ENCODE results near the gene ANTXRL.
"Not testable (repeated sequence)": the region's sequence is repeated elsewhere in the genome, so short reads cannot be mapped to it uniquely, and the experiment has no call there.

The ANTXRL gene

GRCh38 chr10:46293832-46294640 is 7.2 kb downstream of the ANTXRL start:
- Histone ChIP-seq H3K9ac (ENCODE audit: low read length) (no peak overlapping the region), H3K27me3 (replicated peaks; ENCODE audit: control insufficient read depth, insufficient read depth, low read length) (peaks cover 29% of the 10 kb centered on the region), H3K36me3 (ENCODE audit: control insufficient read depth, insufficient read depth, low read length, severe bottlenecking) (no peaks in the 10 kb centered on the region), H3K4me1 (ENCODE audit: control insufficient read depth, insufficient read depth, low read length) (no peaks in the 10 kb centered on the region), H3K4me3 (ENCODE audit: low read length) (no peak overlapping the region), H3K9me3 (ENCODE audit: control insufficient read depth, low read length) (no peaks in the 10 kb centered on the region)
- no peak for DNase-seq (ENCODE audit: low read depth)

DNA sequence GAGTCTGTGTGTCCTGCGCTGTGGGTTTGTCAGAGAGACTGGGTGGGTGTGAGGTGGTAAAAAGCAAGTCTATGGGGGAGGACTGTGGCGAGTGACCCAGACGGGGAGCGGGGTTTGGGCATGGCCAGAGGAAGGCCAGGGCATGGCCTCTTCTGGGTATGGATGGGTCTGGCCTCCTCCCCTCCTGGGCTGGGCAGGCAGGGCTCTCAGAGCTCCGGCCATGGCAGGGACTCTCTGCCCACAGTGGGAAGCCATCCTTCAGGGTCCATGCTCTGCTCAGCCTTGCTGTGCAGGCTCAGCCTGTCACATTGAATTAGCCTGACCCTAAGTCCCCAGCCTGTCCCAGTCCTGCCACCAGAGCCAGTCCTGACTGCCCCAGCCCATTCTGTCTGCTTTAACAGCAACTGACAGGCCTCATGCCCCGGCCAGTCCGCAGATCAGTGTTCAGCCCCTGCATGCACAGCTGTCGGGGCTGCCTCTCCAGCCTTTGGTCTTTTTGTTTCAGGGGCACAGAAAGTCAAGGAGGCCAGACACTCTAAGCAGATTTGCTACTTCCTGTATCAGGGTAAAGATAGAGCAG is 7.9 kb downstream of the ANTXRL start:
- no peak for DNase-seq (ENCODE audit: low read depth)
- Histone ChIP-seq H3K27me3 (replicated peaks; ENCODE audit: control insufficient read depth, insufficient read depth, low read length) (peaks cover 35% of the 10 kb centered on the region), H3K4me3 (ENCODE audit: low read length) (no peak overlapping the region), H3K36me3 (ENCODE audit: control insufficient read depth, insufficient read depth, low read length, severe bottlenecking) (no peaks in the 10 kb centered on the region), H3K9me3 (ENCODE audit: control insufficient read depth, low read length) (no peaks in the 10 kb centered on the region), H3K4me1 (ENCODE audit: control insufficient read depth, insufficient read depth, low read length) (no peaks in the 10 kb centered on the region), H3K9ac (ENCODE audit: low read length) (no peak overlapping the region)

DNA sequence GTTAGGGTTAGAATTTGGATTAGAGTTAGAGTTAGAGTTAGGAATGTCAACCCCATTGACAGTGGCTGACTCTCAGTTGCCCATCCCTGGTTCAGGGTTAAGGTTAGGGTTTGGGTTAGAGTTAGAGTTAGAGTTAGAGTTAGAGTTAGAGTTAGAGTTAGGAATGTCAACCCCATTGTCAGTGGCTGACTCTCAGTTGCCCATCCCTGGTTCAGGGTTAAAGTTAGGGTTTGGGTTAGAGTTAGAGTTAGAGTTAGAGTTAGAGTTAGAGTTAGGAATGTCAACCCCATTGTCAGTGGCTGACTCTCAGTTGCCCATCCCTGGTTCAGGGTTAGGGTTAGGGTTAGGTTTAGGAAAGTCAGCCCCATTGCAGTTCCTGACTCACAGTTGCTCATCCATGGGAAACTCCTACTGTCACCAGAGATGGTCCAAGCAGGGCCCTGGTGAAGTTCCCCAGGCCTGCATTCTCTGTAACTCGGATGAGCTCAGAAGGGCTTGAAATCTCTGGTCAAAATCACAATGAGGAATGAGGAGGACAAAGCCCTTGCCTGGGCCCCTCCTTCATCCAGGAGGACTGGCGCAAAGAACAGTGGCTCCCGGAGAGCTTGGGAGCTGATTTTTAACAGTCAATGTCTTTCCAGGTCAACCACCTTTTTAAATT is 8.7 kb downstream of the ANTXRL start:
- not testable (repeated sequence) for DNase-seq (ENCODE audit: low read depth); H3K9me3 ChIP-seq (ENCODE audit: control insufficient read depth, low read length); H3K36me3 ChIP-seq (ENCODE audit: control insufficient read depth, insufficient read depth, low read length, severe bottlenecking); H3K4me1 ChIP-seq (ENCODE audit: control insufficient read depth, insufficient read depth, low read length); H3K9ac ChIP-seq (ENCODE audit: low read length); H3K4me3 ChIP-seq (ENCODE audit: low read length)
- H3K27me3 ChIP-seq (replicated peaks; ENCODE audit: control insufficient read depth, insufficient read depth, low read length), result peaks cover 40% of the 10 kb centered on the region

GRCh38 chr10:46296086-46296485 is 9.3 kb downstream of the ANTXRL start:
- not testable (repeated sequence) for H3K9me3 ChIP-seq (ENCODE audit: control insufficient read depth, low read length); DNase-seq (ENCODE audit: low read depth); H3K4me3 ChIP-seq (ENCODE audit: low read length); H3K9ac ChIP-seq (ENCODE audit: low read length); H3K36me3 ChIP-seq (ENCODE audit: control insufficient read depth, insufficient read depth, low read length, severe bottlenecking); H3K4me1 ChIP-seq (ENCODE audit: control insufficient read depth, insufficient read depth, low read length)
- H3K27me3 ChIP-seq (replicated peaks; ENCODE audit: control insufficient read depth, insufficient read depth, low read length), result peaks cover 40% of the 10 kb centered on the region

DNA sequence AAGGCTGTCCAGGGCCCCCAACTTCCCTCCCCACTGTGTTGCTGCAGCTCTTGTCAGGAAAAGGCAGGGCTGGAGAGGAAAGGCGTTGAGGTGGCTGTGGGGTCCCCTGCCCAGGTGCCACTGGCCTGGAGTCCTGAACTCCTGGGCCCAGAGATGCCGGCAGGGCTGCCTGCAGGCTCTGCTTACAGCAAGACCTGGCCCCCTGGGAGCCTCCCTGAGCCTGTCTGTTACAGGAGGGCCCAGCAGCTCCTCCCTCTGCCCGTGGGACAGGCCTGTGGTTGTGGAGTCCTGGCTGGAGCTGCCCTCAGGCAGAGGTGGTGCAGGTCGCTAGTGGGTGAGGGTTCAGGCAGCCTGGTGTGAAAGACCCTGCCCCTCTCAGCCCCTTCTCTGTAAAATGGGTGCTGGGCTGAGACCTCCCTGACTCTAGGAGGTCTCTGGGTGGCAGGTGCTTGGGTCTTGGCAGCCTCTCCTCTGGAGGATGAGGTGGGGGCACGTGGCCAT is 9.9 kb downstream of the ANTXRL start:
- peaks cover 37% of the 10 kb centered on the region for H3K27me3 ChIP-seq (replicated peaks; ENCODE audit: control insufficient read depth, insufficient read depth, low read length)
- H3K4me3 ChIP-seq (ENCODE audit: low read length), result no peak overlapping the region
- no peaks in the 10 kb centered on the region for H3K36me3 ChIP-seq (ENCODE audit: control insufficient read depth, insufficient read depth, low read length, severe bottlenecking)
- no peak for DNase-seq (ENCODE audit: low read depth)
- no peaks in the 10 kb centered on the region for H3K9me3 ChIP-seq (ENCODE audit: control insufficient read depth, low read length)
- no peaks in the 10 kb centered on the region for H3K4me1 ChIP-seq (ENCODE audit: control insufficient read depth, insufficient read depth, low read length)
- no peak overlapping the region for H3K9ac ChIP-seq (ENCODE audit: low read length)

GRCh38 chr10:46297406-46298204 is 10.8 kb downstream of the ANTXRL start:
- Histone ChIP-seq H3K9ac (ENCODE audit: low read length) (no peak overlapping the region), H3K36me3 (ENCODE audit: control insufficient read depth, insufficient read depth, low read length, severe bottlenecking) (no peaks in the 10 kb centered on the region)
- no peak for DNase-seq (ENCODE audit: low read depth)

GRCh38 chr10:46298477-46299285 is 11.9 kb downstream of the ANTXRL start:
- no peak for DNase-seq (ENCODE audit: low read depth)
- Histone ChIP-seq H3K36me3 (ENCODE audit: control insufficient read depth, insufficient read depth, low read length, severe bottlenecking) (no peaks in the 10 kb centered on the region), H3K9me3 (ENCODE audit: control insufficient read depth, low read length) (no peaks in the 10 kb centered on the region), H3K4me1 (ENCODE audit: control insufficient read depth, insufficient read depth, low read length) (peaks cover 5% of the 10 kb centered on the region), H3K27me3 (replicated peaks; ENCODE audit: control insufficient read depth, insufficient read depth, low read length) (peaks cover 17% of the 10 kb centered on the region), H3K9ac (ENCODE audit: low read length) (no peak overlapping the region), H3K4me3 (ENCODE audit: low read length) (no peak overlapping the region)

More at GRCh38 chr10:46297406-46298204, 10.8 kb downstream of the ANTXRL start:
- no peaks in the 10 kb centered on the region for H3K9me3 ChIP-seq (ENCODE audit: control insufficient read depth, low read length)
- H3K27me3 ChIP-seq (replicated peaks; ENCODE audit: control insufficient read depth, insufficient read depth, low read length), result peaks cover 28% of the 10 kb centered on the region
- H3K4me3 ChIP-seq (ENCODE audit: low read length), result no peak overlapping the region
- peaks cover 4% of the 10 kb centered on the region for H3K4me1 ChIP-seq (ENCODE audit: control insufficient read depth, insufficient read depth, low read length)

DNA sequence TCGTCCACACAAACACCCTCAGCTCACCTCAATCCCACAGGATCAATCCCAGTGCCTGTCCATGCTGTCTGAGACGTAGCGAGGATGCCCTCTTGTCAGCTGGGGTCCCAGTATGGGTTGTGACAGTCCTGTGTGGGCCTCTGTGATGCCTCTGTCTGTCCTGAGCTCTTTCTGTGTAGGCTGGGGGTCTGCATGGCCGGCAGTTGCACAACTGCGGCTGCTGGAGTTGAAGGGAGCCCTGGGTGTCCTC is 12.4 kb downstream of the ANTXRL start:
- Histone ChIP-seq H3K9me3 (ENCODE audit: control insufficient read depth, low read length) (no peaks in the 10 kb centered on the region), H3K27me3 (replicated peaks; ENCODE audit: control insufficient read depth, insufficient read depth, low read length) (peaks cover 17% of the 10 kb centered on the region), H3K4me3 (ENCODE audit: low read length) (no peak overlapping the region), H3K9ac (ENCODE audit: low read length) (no peak overlapping the region), H3K4me1 (ENCODE audit: control insufficient read depth, insufficient read depth, low read length) (peaks cover 11% of the 10 kb centered on the region), H3K36me3 (ENCODE audit: control insufficient read depth, insufficient read depth, low read length, severe bottlenecking) (no peaks in the 10 kb centered on the region)
- no peak for DNase-seq (ENCODE audit: low read depth)

GRCh38 chr10:46299536-46300369 is 13.0 kb downstream of the ANTXRL start:
- Histone ChIP-seq H3K4me1 (ENCODE audit: control insufficient read depth, insufficient read depth, low read length) (peaks cover 12% of the 10 kb centered on the region), H3K4me3 (ENCODE audit: low read length) (no peak overlapping the region), H3K36me3 (ENCODE audit: control insufficient read depth, insufficient read depth, low read length, severe bottlenecking) (no peaks in the 10 kb centered on the region), H3K9me3 (ENCODE audit: control insufficient read depth, low read length) (no peaks in the 10 kb centered on the region), H3K27me3 (replicated peaks; ENCODE audit: control insufficient read depth, insufficient read depth, low read length) (peaks cover 14% of the 10 kb centered on the region), H3K9ac (ENCODE audit: low read length) (no peak overlapping the region)
- no peak for DNase-seq (ENCODE audit: low read depth)

DNA sequence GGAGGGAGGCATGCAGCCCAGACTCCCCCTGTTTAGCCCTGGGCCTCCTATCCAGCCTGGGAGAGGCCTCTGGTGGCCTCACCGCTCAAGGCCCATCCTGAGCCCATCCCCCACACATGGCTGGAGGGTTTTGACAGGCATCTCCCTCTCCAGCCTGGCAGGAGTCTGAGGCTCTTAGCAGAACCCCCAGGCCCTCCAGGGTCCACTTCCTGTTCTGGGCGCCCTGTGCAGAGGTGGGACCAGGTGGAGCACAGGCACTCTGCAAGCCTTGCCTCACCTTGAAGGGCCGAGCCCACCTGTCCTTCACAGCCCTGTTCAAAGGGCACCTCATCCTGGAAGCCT is 13.5 kb downstream of the ANTXRL start:
- Histone ChIP-seq H3K4me1 (ENCODE audit: control insufficient read depth, insufficient read depth, low read length) (peaks cover 15% of the 10 kb centered on the region), H3K27me3 (replicated peaks; ENCODE audit: control insufficient read depth, insufficient read depth, low read length) (peaks cover 12% of the 10 kb centered on the region)
- H3K4me3 ChIP-seq (ENCODE audit: low read length), result not testable (repeated sequence)

More for the DNA sequence above, 13.5 kb downstream of the ANTXRL start:
- DNase-seq (ENCODE audit: low read depth); H3K9me3 ChIP-seq (ENCODE audit: control insufficient read depth, low read length); H3K36me3 ChIP-seq (ENCODE audit: control insufficient read depth, insufficient read depth, low read length, severe bottlenecking); H3K9ac ChIP-seq (ENCODE audit: low read length): not testable (repeated sequence)

Data from adipocyte (in vitro differentiated cells).